GM18498 (cell line): Measurements from ENCODE around the gene DGKI.
"Not testable (repeated sequence)": the region's sequence is repeated elsewhere in the genome, so short reads cannot be mapped to it uniquely, and the experiment has no call there.

Experiments
- ATAC-seq: cut with Tn5 transposase; IDR thresholded peaks from one replicate; pipeline ENCODE4 v1.9.1; 2021; ENCODE audit warnings: mild to moderate bottlenecking, moderate library complexity; ENCODE audit not compliant: unreplicated experiment

DGKI gene

DNA sequence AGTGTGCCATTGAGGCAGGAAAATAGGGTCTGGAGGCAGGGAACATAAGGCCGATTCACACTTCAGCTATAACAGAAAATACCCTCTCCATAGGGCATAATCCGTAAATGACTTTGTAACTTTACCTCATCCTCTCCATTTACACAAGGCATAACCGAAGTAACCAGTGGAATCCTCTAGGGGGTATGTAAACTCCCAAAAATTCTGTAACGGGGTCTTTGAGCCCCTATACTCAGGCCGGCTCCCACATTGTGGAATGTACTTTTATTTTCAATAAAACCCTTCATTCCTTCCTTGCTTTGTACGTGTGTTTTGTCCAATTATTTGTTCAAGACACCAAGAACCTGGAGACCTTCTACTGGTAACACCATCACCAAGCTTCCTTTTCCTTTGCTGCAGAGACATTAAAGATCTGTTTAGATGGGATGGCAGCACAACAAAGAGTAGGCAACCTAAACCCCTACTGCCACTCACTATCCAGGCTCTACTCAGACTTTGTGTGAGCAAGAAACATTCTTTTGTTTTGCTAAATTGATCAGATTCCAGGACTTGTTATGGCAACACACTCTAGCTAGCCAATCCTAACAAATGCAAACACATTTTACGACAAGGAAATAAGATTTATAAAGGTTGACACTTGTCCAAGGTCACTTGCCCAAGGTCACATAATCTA is 99.3 kb downstream of the DGKI start:
- ATAC-seq: no peak

DNA sequence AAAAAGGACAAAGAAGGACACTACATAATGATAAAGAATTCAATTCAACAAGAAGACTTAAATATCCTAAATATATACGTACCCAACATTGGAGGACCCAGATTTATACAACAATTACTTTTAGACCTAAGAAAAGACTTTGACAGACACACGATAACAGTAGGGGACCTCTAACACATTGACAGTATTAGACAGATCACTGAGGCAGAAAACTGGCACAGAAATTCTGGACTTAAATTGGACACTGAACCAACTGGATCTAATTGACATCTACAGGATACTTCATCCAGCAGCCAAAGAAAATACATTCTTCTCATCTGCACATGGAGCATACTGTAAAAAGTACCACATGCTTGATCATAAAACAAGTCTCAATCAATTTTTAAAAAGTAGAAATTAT is 103.8 kb downstream of the DGKI start:
- no peak for ATAC-seq

DNA sequence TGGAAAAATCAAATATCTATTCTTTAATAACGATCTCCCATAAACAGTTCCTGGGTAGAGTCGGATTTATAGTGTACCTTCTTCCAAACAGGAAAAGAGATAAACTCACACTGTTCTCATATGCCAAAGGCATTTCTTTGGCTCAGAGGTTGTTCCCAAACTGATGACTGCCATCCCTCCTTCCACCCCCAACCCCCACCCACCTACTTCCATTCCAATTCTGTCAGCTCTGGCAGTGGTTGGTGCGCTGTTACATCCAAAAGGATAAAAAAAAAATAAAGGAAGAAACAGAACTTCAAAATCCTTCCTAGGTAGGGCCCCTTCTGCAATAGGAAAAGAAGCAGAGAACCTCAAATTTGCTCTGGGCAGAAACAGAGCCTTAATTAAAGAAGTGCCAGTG is 104.7 kb downstream of the DGKI start:
- no peak for ATAC-seq

DNA sequence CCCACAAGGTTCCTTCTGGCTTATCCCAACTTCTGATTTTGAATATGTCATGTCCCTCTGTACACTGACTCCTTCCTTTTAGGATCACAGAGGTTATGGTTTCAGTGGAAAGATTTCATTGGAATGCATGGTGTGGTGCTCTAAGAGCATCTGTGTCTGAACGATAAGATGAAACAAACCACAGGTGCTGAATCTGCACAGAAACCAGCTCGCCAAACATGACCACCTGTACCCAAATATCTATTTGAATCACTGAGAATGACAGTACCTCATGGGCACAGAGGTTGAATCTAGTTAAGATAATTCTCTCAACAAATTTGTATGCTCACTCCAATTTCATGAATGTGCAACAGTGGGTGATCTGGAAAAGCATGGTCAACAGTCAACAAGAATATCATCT is 105.3 kb downstream of the DGKI start:
- ATAC-seq: no peak

DNA sequence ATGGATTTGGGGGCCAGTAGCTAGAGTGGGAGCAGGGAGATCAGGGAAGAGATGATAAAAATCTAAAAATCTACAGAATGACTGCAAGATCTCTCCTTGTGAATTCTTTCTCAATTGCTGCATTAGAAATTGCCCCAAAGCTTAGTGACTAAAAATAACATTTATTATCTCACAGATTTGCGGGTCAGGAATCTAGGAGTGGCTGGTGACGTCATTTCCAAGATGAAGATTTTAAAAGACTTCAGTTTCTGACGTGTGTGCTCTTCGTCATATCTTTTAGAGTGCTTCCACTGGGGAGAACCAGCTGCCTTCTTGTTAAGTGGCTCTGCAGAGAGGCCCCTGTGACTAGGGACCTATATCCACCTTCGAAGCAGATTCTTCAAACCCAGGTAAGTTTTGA is 112.6 kb downstream of the DGKI start:
- no peak for ATAC-seq

DNA sequence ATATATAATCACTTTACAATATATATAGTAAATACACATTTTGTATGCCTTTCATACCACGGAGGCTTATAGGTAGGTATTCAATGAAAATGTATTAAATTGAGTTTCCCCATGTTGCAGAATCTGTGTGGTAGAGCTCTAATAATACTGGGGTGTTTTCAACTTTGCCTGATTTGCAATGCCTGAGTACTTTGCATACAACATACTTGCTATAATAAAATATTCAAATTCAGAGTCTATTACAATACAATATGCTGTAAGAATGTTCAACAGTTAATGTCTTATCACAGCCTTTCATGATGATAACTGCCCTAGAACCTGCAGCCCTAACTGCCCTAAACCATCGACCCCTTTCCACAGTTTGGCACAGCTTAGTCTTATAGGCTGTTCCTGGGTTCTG is 114.6 kb downstream of the DGKI start:
- ATAC-seq: no peak

DNA sequence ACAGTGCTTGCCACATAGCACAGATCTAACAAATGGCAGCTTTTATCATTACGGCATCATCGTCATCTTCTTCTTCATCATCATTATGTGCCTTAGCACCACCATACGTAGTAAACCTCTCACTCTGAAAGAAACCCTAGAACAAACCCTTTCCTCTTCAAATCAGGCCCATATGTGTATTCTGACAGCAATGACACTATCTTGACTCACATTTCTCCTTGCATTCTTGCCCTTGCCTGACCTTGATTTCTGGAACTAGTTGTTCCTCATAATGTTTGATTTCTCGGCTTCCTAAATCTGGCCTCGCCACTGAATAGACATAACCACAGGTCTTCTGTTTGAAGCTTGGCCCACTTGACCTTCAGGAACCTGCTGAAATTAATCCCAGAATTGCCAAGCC is 115.3 kb downstream of the DGKI start:
- no peak for ATAC-seq

DNA sequence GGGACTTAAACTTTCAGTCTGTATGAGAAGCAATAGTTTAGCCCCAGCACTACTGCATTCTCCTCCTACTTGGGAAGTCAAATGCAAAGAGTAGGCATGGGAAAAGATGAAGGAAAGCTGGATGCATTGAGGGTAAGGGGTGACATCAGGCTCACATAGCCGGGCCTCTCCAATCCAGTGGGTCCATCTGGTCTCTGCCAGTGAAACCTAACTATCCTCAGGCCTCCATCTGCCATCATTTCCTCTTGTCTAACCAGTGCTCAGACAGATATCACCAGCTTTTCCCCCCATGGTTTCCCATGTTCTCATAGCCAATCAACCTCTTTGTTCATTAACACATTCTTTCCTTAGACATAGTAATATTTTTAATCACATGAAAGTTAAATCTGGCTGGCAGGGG is 118.3 kb downstream of the DGKI start:
- ATAC-seq: no peak

DNA sequence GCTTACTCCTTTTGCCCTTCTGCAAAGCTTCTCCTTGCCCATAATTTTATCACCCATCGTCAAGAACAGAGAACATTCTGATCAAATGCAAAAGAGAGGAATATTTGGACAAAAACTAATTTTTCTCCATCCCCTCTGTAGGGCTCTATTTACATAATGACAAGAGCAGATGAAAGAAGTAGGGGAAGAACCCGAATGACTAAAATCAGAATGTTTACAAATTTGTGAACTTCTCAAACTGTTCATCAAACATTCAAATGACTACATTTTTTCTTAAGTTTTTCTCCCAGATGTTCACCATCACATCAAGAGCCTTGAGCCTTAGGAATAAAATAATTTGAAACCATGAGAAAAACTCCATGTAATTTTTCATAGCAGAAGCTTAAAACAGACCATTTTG is 119.4 kb downstream of the DGKI start:
- no peak for ATAC-seq

DNA sequence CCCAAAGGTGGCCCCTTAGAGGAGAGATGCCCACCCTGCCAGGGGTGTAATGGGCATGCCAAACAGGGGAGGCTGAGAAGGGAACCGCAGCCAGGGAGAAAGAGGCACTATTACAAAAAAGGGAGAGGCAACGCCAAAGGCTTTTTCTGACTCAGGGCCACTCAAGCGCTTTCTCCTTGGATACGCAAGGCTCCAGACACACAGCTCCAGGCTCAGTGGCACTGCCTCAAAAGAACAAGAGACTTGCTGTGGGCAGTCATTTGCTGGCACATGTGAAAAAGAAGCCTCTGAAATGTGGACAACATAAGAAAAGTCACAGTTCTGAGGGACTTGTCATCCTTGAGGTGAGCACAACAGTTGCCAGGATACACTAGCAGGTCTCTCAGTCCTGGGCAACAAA is 128.4 kb downstream of the DGKI start:
- no peak for ATAC-seq

DNA sequence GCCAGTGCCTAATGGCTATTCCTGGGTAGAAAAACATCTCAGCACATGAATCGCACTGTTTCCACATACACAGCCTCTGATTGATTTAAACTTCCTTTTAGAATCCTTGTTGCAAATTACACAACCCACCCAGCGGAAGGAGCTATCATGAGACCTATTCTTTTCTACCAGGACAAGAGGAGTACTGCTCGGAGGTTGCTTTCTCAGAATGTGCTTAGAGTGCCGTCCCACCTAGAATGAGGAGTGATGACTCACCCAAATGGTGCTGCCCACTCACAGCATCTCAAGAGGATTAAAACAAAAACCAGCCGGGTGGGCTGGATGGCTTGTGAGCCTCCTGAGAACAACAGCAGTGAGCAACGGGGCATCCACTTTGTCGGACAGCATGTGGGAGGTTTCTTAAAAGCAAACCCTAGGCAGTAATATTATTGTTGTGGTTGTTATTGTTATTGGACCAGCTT is 128.9 kb downstream of the DGKI start:
- ATAC-seq: no peak

DNA sequence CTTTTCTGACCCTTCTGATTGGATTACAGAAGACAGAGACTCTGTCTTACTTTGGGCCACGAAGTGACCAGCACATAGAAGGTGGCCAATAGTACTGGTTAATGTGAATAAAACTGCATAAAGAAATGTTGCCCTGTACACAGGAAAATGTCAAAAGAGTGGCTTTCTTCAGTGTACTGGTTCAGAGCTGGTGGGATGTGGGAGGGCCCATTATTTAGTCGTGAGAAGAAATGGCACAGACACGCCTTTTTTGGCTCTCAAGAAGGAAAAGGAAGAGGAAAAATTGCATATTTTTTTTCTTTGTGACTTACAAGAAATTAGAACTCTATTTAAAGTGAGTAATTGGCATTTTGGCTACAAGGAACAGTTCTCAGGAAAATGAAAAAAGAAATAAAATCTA is 129.7 kb downstream of the DGKI start:
- ATAC-seq: no peak

DNA sequence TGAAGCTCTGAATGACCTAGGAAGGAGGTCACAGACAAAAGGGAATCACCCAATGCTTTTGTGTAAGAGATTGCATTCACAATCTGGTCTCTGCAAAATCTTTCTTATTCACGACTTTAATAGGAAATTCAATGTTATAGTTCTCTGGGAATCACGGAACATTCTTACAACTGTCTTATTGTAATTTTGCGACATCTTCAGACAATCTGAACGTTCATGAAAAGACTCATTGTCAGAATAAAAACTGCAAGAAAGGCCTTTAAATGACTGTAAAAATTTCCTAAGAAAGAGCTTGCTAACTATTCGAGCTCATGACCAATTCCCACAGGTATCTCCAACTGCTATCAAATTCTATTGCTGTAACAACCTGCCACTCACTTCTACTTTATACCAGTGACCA is 130.7 kb downstream of the DGKI start:
- ATAC-seq: no peak

DNA sequence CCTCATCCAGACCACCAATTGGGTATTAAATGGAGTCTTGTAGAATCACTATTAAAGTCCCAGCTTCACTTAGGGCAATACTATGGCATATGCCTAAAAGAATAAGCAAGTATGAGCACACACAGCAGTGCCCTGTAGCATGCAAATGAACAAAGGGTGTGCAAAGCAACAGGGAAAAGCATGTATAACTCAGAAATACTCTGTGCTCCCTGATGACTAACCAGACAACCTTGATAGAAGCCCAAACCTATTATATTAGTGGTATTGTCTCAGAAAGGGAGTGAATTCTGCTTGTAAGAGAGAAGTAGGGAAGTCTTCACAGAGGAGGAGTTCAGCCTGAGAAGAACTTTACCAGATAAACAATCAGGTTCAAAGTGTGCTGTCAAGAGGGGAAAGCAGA is 131.2 kb downstream of the DGKI start:
- ATAC-seq: no peak

DNA sequence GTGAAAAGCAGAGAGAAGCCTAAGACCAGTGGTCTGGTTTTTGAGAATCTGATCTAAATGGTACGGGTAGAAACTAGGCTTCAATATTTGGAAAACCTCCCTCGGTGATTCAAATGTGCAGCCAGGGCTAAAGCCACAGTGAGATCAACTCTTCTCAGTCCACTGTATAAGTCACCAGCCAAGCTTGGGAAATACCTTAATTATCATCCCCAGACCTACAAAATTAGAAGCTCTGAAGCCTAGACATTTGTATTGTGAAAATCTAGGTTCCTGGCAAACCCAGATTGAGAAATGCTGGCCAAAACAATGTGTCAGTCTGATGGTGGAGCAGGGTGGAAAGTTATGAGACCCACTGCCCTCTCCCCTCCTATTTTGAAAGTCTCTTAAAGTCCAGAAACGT is 131.7 kb downstream of the DGKI start:
- ATAC-seq: no peak

DNA sequence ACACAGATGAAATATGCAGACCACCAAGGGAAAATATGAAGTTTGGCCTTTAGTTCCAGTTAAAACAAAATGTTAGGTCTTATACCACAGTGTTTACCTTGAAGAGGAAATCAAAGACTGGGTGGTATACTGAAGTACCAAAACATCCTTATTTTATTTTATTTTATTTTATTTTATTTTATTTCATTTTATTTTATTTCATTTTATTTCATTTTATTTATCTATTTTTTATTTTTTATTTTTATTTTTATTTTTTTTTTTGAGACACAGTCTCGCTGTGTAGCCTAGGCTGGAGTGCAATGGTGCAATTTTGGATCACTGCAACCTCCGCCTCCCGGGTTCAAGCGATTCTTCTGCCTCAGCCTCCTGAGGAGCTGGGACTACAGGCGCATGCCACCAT is 140.4 kb downstream of the DGKI start:
- ATAC-seq: not testable (repeated sequence)

DNA sequence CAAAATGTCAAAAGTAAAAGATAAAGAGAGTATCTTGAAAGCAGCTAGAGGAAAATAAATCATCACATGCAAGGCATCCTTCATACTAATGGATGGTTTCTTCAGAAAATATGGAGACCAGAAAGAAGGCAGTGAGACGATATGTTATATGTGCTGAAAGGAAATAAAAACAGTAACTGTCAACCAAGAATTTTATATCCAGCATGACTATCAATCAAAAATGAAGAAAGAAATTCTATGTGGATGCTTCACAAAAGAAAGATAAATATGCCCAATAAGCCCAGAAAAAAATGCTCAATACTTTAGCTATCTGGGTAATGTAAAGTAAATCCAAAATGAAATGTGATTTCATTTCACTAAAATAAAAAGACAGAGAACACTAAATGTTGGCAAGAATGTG is 142.1 kb downstream of the DGKI start:
- no peak for ATAC-seq

DNA sequence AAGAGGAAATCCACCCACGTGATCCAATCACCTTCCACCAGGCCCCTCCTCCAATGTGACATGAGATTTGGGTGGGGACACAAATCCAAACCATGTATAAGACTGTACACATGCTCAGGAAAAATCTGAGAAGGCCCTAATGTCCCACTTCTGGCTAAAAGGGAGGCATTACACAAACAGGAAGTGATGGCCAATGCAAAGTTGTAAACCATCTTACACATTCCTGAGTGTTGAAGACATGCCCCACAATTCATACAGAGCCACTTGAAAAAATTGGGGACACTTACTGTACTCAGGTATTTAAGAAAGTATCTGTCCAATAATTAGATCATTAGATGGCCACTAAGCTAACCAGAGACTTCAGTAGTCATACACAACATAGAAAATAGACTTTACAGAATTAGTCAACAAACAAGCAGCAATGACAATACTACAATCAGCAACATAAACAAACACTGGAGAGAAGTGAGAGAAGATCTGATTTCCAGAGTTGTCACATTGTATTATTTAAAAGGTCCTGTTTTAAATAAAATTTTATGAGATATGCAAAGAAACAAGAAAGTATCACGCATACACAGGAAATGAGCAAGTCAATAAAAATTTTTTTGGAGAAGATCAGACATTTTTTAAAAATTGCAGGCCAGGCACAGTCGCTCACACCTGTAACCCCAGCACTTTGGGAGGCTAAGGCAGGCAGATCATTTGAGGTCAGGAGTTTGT is 143.3 kb downstream of the DGKI start:
- no peak for ATAC-seq

DNA sequence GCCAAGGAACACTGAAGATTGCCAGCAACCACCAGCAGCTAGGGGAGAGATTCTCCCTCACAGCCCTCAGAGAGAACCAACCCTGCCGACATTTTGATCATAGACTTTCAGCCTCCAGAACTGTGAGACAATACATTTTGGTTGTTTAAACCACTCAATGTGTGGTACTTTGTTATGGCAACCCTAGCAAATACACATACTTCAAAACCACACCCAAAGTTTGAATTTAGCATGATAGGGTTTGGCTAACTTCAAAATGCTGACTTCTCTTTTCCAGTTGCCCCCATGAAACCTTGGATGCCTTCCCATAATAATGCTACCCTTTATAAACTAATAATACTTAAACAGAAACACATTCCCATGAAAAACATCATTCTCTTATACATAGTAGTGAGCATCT is 149.8 kb downstream of the DGKI start:
- no peak for ATAC-seq

DNA sequence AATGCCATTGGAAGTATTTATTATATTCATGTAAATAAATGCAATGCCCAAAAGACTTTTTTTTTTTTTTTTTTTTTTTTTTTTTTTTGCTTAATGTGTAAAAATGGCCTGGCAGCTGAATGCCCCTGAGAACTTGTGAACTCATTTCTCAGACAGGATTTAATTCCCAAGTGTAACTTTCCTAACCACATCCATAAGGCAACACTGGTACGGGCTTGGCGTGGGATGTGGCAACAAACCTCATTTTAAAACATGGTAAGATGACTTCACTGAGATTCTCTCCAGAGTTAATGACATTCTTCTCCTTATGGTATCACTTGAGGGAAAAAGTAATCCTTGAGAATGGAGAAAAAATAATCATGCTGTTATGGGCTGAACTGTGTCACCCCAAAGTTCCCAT is 150.4 kb downstream of the DGKI start:
- ATAC-seq: no peak

DNA sequence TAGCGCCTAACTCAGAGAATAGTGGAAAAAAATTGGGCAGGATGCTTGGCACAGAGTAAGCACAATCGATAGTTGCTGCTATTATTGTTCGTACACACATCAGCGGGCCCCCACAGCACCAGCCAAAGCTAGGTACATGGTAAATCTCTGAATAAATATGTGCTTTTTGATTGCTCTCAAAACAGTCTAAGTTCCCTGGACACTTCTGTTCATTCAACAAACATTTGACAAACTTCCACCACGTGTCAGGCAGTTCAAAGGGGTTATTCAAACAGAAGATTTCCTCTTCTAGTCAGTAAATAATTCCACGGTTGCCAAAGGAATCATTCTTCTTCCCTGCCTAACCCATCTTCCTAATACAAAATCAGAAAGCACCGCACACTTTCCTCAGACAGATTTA is 150.8 kb downstream of the DGKI start:
- ATAC-seq: no peak

DNA sequence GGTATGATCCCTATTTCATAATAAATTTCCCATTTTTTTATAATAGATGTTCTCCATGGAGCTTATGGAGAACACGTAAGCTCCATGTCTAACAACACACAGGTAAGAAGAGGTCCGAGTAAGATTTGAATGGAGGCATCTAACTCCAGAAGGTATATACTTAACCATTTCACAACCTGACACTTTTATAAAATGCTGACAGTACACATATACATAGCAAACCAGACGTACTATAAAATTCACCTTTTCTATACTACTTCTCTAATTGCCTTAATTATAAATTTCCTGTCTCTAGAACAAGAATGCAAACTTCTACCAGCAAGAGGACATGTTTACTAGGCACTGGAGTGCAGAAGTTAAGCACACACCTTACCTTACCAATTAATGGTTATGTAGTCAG is 151.3 kb downstream of the DGKI start:
- ATAC-seq: no peak

DNA sequence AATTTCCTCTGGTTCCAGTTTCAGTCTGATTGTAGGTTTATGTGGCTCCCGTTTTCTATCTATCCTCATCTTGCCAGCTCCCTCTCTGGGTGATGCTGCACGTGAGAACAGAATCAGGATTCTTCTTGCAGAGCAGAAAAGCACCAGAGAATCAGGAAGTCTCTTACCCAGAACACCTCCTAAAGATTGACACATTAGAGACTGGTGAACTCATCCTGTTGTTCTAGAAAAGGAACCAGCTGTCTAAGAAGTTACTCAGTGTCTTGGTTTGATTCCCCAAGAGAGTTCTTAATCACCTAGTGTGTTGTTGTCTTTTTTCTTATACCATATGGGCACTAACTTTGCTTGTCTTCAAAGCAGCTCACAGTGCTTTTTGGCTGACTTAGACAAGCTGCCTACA is 152.4 kb downstream of the DGKI start:
- no peak for ATAC-seq
